Breast epithelium (tissue), 3 donors: Measurements from ENCODE around the gene DHX32.

ENCODE experiments used
- POLR2A ChIP-seq: fragments of 450-650 bp; IDR thresholded peaks from one replicate; pipeline ENCODE4 v1.6.1; 2016; ENCODE audit warnings: antibody characterized with exemption, mild to moderate bottlenecking, moderate library complexity
- TF ChIP-seq, protein P1 (sequence below), 3 donors: fragments of 450-650 bp; IDR thresholded peaks; one replicate each; pipeline ENCODE4 v1.5.1; 2016 to 2017; ENCODE audit warnings: antibody characterized with exemption in 3 of 3, mild to moderate bottlenecking in 3 of 3, moderate library complexity in 3 of 3

DNA sequence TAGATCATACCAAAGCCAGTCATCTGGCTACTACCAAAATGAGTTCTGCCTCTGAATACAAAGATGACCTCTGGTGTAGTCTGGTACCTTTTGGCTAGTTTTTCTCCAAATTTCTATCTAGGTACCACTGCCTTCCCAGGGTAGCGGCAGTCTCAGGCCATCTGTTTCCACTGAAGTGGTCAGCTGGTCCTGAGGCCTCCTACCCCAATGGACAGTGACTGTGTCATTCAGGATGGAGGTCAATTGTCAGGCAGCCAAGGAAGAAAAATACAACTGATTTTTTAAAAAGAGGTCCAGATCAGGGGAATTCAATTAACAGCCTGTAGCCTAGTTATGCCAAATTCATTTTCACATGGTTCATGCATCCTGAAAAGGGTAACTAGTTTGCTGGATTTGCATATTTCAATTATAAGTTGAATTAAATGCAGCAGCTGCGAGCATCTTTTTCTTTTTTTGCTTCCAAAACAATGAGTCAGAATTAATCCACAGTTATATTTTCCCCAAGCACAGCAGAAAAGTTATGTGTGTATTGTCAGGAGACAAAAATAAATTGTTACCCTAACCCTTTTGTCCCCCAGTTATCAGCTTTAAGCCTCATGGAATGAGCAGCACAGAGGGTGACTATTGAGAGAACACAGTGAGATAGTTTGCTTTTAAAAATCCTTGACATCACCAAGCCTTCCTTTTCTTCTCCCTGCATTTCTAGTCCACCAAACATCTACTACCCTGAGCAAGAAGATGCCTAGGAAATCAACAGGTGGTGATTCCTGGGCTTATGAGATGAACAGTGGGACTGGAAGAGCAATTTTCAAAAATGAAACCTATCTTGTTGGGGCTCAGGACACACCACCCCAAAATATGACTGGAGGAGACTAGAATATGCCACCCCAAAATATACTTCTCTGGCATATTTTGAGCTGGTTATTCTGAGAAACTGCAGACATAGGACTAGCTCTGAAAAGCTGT, 30.0 kb downstream of the DHX32 start:
- TF ChIP-seq, protein P1, sequence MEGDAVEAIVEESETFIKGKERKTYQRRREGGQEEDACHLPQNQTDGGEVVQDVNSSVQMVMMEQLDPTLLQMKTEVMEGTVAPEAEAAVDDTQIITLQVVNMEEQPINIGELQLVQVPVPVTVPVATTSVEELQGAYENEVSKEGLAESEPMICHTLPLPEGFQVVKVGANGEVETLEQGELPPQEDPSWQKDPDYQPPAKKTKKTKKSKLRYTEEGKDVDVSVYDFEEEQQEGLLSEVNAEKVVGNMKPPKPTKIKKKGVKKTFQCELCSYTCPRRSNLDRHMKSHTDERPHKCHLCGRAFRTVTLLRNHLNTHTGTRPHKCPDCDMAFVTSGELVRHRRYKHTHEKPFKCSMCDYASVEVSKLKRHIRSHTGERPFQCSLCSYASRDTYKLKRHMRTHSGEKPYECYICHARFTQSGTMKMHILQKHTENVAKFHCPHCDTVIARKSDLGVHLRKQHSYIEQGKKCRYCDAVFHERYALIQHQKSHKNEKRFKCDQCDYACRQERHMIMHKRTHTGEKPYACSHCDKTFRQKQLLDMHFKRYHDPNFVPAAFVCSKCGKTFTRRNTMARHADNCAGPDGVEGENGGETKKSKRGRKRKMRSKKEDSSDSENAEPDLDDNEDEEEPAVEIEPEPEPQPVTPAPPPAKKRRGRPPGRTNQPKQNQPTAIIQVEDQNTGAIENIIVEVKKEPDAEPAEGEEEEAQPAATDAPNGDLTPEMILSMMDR (IDR thresholded peaks at IDR 0.05), result no peak
- no peak for TF ChIP-seq POLR2A
